KMS-11 (cell line): ENCODE results near the gene LRRC55.

Experiments used
- H2AFZ ChIP-seq: fragments of 200-600 bp; sonication (generic); 2 replicates; pipeline ENCODE4 v1.6.1; 2016; ENCODE audit warnings: antibody characterized with exemption, mixed run types, low read depth
- H3K27ac ChIP-seq: fragments of 200-600 bp; sonication (generic); 2 replicates; pipeline ENCODE4 v1.6.1; 2016; ENCODE audit warnings: mild to moderate bottlenecking, mixed run types
- H3K27me3 ChIP-seq: fragments of 200-600 bp; sonication (generic); 2 replicates; pipeline ENCODE4 v1.6.1; 2017; ENCODE audit warnings: mild to moderate bottlenecking, low read depth, mixed run types, moderate library complexity; ENCODE audit not compliant: insufficient read depth
- H3K36me3 ChIP-seq: fragments of 200-600 bp; sonication (generic); 2 replicates; pipeline ENCODE4 v1.6.1; 2017; ENCODE audit warnings: mild to moderate bottlenecking, mixed run types; ENCODE audit not compliant: insufficient read depth
- H3K4me1 ChIP-seq: fragments of 200-600 bp; sonication (generic); 2 replicates; pipeline ENCODE4 v1.6.1; 2016; ENCODE audit warnings: mild to moderate bottlenecking, low read depth, mixed run types; ENCODE audit not compliant: poor library complexity, severe bottlenecking
- H3K4me2 ChIP-seq: fragments of 200-600 bp; sonication (generic); 2 replicates; pipeline ENCODE4 v1.7.0; 2016; ENCODE audit warnings: mild to moderate bottlenecking, mixed run types
- H3K4me3 ChIP-seq: fragments of 200-600 bp; sonication (generic); IDR thresholded peaks from 2 replicates; pipeline ENCODE4 v1.6.1; 2017; ENCODE audit warnings: low read depth, low read length, mixed read lengths; ENCODE audit not compliant: insufficient read depth
- H3K79me2 ChIP-seq: fragments of 200-600 bp; sonication (generic); 2 replicates; pipeline ENCODE4 v1.6.1; 2016; ENCODE audit warnings: low read depth, mixed run types; ENCODE audit not compliant: insufficient read depth
- H3K9ac ChIP-seq: fragments of 200-600 bp; sonication (generic); 2 replicates; pipeline ENCODE4 v1.6.1; 2016; ENCODE audit warnings: mild to moderate bottlenecking, mixed run types
- H4K20me1 ChIP-seq: fragments of 200-600 bp; sonication (generic); 2 replicates; pipeline ENCODE4 v1.6.1; 2016; ENCODE audit warnings: mild to moderate bottlenecking, mixed run types; ENCODE audit not compliant: insufficient read depth
- TF ChIP-seq, protein P1 (sequence below): fragments of 200-600 bp; sonication (generic); conservative IDR thresholded peaks from 2 replicates; pipeline ENCODE4 v1.6.1; 2017; ENCODE audit warnings: low read depth, mild to moderate bottlenecking, antibody characterized with exemption, low read length, moderate library complexity, mixed read lengths

Gene LRRC55

DNA sequence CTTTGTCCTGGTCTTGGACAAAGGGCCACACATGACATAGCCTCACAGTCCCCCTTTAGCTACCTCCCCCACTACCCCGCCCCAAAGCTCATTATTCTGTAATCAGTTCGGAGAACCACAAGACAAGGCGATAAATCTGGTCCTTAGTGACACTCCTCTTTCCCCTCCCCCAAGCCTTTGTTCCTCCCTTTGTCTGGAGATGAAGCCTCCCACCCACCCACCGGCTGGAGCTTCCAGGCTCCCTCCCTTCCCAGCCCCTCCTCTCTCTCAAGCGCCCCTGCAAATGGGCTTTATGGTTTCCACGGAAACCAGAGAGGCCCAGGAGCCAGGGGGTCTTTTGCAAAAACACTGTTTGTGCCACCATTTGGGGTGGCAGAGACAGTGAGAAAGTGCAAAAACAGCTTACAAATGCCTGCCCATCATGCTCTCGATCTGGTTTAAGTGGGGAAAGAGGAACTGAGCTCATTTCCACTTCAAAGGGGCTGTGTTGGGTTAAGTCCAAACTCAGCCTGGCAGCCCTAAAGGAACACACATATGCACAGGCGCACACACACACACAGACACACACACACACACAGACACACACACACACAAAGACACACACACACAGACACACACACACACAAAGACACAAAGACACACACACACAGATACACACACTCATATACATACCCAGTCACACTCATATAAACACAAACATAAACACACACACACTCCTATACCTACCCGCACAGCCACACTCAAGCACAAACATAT lies 31.8 kb downstream of the LRRC55 start:
- Histone ChIP-seq H2AFZ (no peak overlapping the region), H3K36me3 (no peaks in the 10 kb centered on the region), H3K27ac (no peak overlapping the region), H3K9ac (no peak overlapping the region), H3K79me2 (no peaks in the 10 kb centered on the region), H3K4me3 (no peak overlapping the region), H3K4me2 (no peak overlapping the region), H3K27me3 (no peaks in the 10 kb centered on the region), H4K20me1 (no peaks in the 10 kb centered on the region), H3K4me1 (no peaks in the 10 kb centered on the region)
- TF ChIP-seq, protein P1, sequence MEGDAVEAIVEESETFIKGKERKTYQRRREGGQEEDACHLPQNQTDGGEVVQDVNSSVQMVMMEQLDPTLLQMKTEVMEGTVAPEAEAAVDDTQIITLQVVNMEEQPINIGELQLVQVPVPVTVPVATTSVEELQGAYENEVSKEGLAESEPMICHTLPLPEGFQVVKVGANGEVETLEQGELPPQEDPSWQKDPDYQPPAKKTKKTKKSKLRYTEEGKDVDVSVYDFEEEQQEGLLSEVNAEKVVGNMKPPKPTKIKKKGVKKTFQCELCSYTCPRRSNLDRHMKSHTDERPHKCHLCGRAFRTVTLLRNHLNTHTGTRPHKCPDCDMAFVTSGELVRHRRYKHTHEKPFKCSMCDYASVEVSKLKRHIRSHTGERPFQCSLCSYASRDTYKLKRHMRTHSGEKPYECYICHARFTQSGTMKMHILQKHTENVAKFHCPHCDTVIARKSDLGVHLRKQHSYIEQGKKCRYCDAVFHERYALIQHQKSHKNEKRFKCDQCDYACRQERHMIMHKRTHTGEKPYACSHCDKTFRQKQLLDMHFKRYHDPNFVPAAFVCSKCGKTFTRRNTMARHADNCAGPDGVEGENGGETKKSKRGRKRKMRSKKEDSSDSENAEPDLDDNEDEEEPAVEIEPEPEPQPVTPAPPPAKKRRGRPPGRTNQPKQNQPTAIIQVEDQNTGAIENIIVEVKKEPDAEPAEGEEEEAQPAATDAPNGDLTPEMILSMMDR, result no peak

- Histone ChIP-seq H3K4me2 (no peak overlapping the region), H3K79me2 (no peaks in the 10 kb centered on the region), H4K20me1 (no peaks in the 10 kb centered on the region), H3K4me3 (no peak overlapping the region), H3K36me3 (no peaks in the 10 kb centered on the region), H3K4me1 (no peaks in the 10 kb centered on the region), H3K27me3 (no peaks in the 10 kb centered on the region), H3K27ac (no peak overlapping the region), H3K9ac (no peak overlapping the region), H2AFZ (no peak overlapping the region)
- TF ChIP-seq, protein P1, result no peak
Measured at GRCh38 chr11:57214098-57214417, 32.3 kb downstream of the LRRC55 start.

- H3K4me3 ChIP-seq, result no peak overlapping the region
- no peaks in the 10 kb centered on the region for H3K79me2 ChIP-seq
- no peaks in the 10 kb centered on the region for H3K4me1 ChIP-seq
- no peak overlapping the region for H3K27ac ChIP-seq
- H3K9ac ChIP-seq, result no peak overlapping the region
- H3K27me3 ChIP-seq, result no peaks in the 10 kb centered on the region
- H3K36me3 ChIP-seq, result no peaks in the 10 kb centered on the region
- H3K4me2 ChIP-seq, result no peak overlapping the region
- H4K20me1 ChIP-seq, result no peaks in the 10 kb centered on the region
- no peak overlapping the region for H2AFZ ChIP-seq
- TF ChIP-seq, protein P1, result no peak
Measured at GRCh38 chr11:57214494-57214893, 32.7 kb downstream of the LRRC55 start.

DNA sequence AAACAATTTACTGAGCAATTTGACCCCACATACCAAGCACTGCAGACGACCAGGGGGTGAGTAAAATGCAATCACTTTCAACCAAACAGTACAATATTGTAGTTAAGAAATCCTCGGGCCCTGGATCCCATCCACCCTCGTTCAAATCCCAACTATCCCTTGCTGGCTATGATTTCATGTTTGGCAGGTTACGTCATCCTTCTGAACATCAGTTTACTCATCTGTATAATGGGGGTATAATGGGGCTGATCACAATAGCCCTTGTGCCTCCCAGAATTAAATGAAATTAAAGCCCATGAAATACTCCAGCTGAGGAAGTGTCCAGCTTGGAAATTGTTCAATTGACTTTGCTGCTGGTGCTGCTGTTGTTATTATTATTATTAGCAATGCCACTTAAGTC lies 34.7 kb downstream of the LRRC55 start:
- Histone ChIP-seq H3K4me3 (no peak overlapping the region), H3K9ac (no peak overlapping the region), H3K4me2 (no peak overlapping the region), H3K4me1 (no peaks in the 10 kb centered on the region), H3K36me3 (no peaks in the 10 kb centered on the region), H3K79me2 (no peaks in the 10 kb centered on the region), H4K20me1 (no peaks in the 10 kb centered on the region), H2AFZ (no peak overlapping the region), H3K27ac (no peak overlapping the region), H3K27me3 (no peaks in the 10 kb centered on the region)
- TF ChIP-seq, protein P1, result no peak
